Measurements from ENCODE around the gene IQGAP3. TPM values are rescaled to one million over a fixed set of nuclear protein-coding genes. Genes with fewer than 3 reads are reported as not detected.
"Not testable (repeated sequence)": the region's sequence is repeated elsewhere in the genome, so short reads cannot be mapped to it uniquely, and the experiment has no call there.

Gene IQGAP3
- total and polyA plus RNA-seq, 4 donors: under 0.01 to 8.5 (median 0.43) TPM

DNA sequence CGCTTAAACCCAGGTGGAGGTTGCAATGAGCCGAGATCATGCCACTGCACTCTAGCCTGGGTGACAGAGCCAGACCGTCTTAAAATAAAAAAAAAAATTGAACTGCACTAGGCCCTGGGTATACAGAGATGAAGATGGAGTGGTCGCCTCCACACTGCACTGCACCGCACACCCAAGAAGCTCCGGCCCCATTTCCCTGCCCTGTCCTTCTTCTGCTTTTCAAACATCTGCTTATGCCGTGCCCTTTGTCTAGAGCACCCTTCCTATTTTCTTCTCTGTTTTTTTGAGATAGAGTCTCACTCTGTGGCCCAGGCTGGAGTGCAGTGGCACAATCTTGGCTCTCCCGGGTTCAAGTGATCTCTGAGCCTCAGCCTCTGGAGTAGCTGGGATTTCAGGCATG, 17.4 kb downstream of the IQGAP3 start:
- no peak overlapping the region for H3K27ac ChIP-seq (ENCODE audit: low read depth in 1 of 2, low read length in 2 of 2)
- TF ChIP-seq TAF1 (conservative IDR thresholded peaks at IDR 0.05) (no peak), FOXA2 (IDR thresholded peaks at IDR 0.05) (no peak), GABPA (IDR thresholded peaks at IDR 0.05 in 1 of 2, conservative IDR thresholded peaks at IDR 0.05 in 1 of 2) (no peak), HNF4A (conservative IDR thresholded peaks at IDR 0.05) (no peak), MAX (IDR thresholded peaks at IDR 0.05) (no peak), YY1 (IDR thresholded peaks at IDR 0.05) (no peak), SP1 (IDR thresholded peaks at IDR 0.05) (no peak), RXRA (IDR thresholded peaks at IDR 0.05) (no peak)
- TF ChIP-seq, protein P1, sequence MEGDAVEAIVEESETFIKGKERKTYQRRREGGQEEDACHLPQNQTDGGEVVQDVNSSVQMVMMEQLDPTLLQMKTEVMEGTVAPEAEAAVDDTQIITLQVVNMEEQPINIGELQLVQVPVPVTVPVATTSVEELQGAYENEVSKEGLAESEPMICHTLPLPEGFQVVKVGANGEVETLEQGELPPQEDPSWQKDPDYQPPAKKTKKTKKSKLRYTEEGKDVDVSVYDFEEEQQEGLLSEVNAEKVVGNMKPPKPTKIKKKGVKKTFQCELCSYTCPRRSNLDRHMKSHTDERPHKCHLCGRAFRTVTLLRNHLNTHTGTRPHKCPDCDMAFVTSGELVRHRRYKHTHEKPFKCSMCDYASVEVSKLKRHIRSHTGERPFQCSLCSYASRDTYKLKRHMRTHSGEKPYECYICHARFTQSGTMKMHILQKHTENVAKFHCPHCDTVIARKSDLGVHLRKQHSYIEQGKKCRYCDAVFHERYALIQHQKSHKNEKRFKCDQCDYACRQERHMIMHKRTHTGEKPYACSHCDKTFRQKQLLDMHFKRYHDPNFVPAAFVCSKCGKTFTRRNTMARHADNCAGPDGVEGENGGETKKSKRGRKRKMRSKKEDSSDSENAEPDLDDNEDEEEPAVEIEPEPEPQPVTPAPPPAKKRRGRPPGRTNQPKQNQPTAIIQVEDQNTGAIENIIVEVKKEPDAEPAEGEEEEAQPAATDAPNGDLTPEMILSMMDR (IDR thresholded peaks at IDR 0.05; ENCODE audit: low read depth, low read length, missing input control): no peak
- no peaks in the 10 kb centered on the region for H3K36me3 ChIP-seq (ENCODE audit: control insufficient read depth in 4 of 4, insufficient read depth in 3 of 4, low read depth in 1 of 4, low read length in 3 of 4)
- no peaks in the 10 kb centered on the region for H3K4me1 ChIP-seq (ENCODE audit: control insufficient read depth in 4 of 4, insufficient read depth in 4 of 4, low read length in 3 of 4)
- no peaks in the 10 kb centered on the region for H3K27me3 ChIP-seq (ENCODE audit: control insufficient read depth in 4 of 4, insufficient read depth in 4 of 4, low read length in 3 of 4)
- no peak overlapping the region for H3K4me3 ChIP-seq (ENCODE audit: low read depth in 1 of 3, low read length in 3 of 3)
- no peaks in the 10 kb centered on the region for H3K9me3 ChIP-seq (ENCODE audit: control insufficient read depth in 4 of 4, low read length in 3 of 4)
- DNase-seq (ENCODE audit: low spot score): no peak
- no peak overlapping the region for H3K9ac ChIP-seq (ENCODE audit: low read depth in 1 of 2, low read length in 2 of 2)
- WGBS: 82% methylated on average over 8 of the region's 8 CpGs

GRCh38 chr1:156553860-156554485, 18.4 kb downstream of the IQGAP3 start:
- no peak overlapping the region for H3K9ac ChIP-seq (ENCODE audit: low read depth in 1 of 2, low read length in 2 of 2)
- 97% methylated on average over 6 of the region's 6 CpGs for WGBS
- H3K27ac ChIP-seq (ENCODE audit: low read depth in 1 of 2, low read length in 2 of 2): no peak overlapping the region
- H3K4me3 ChIP-seq (ENCODE audit: low read depth in 1 of 3, low read length in 3 of 3): no peak overlapping the region
- no peak for TF ChIP-seq ATF3 (IDR thresholded peaks at IDR 0.05)
- TF ChIP-seq, protein P1 (IDR thresholded peaks at IDR 0.05; ENCODE audit: low read depth, low read length, missing input control): no peak
- TF ChIP-seq MAX (IDR thresholded peaks at IDR 0.05): no peak
- no peak for TF ChIP-seq FOXA2 (IDR thresholded peaks at IDR 0.05)
- TF ChIP-seq RXRA (IDR thresholded peaks at IDR 0.05): no peak
- no peaks in the 10 kb centered on the region for H3K9me3 ChIP-seq (ENCODE audit: control insufficient read depth in 4 of 4, low read length in 3 of 4)
- no peak for DNase-seq (ENCODE audit: low spot score)
- H3K36me3 ChIP-seq (ENCODE audit: control insufficient read depth in 4 of 4, insufficient read depth in 3 of 4, low read depth in 1 of 4, low read length in 3 of 4): no peaks in the 10 kb centered on the region
- H3K27me3 ChIP-seq (ENCODE audit: control insufficient read depth in 4 of 4, insufficient read depth in 4 of 4, low read length in 3 of 4): no peaks in the 10 kb centered on the region
- no peaks in the 10 kb centered on the region for H3K4me1 ChIP-seq (ENCODE audit: control insufficient read depth in 4 of 4, insufficient read depth in 4 of 4, low read length in 3 of 4)

DNA sequence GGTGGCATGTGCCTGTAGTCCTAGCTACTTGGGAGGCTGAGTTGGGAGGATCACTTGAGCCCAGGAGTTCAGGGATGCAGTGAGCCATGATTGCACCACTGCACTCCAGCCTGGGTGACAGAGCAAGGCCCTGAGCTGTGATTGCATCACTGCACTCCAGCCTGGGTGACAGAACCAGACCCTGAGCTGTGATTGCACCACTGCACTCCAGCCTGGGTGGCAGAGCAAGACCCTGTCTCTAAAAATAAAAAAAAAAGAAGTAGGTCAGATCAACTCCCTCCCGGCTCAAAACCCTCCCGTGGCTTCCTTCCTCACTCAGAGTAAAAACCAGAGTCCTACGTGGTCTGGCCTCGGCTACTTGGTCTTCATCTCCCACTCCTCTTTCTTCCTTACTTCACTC, 19.4 kb downstream of the IQGAP3 start:
- H3K9me3 ChIP-seq (ENCODE audit: control insufficient read depth in 4 of 4, low read length in 3 of 4); H3K4me1 ChIP-seq (ENCODE audit: control insufficient read depth in 4 of 4, insufficient read depth in 4 of 4, low read length in 3 of 4); H3K9ac ChIP-seq (ENCODE audit: low read depth in 1 of 2, low read length in 2 of 2); DNase-seq (ENCODE audit: low spot score); H3K27ac ChIP-seq (ENCODE audit: low read depth in 1 of 2, low read length in 2 of 2); H3K27me3 ChIP-seq (ENCODE audit: control insufficient read depth in 4 of 4, insufficient read depth in 4 of 4, low read length in 3 of 4); H3K4me3 ChIP-seq (ENCODE audit: low read depth in 1 of 3, low read length in 3 of 3); H3K36me3 ChIP-seq (ENCODE audit: control insufficient read depth in 4 of 4, insufficient read depth in 3 of 4, low read depth in 1 of 4, low read length in 3 of 4): not testable (repeated sequence)
- 75% methylated on average over 4 of the region's 4 CpGs for WGBS

Data from liver (tissue), 9 donors.